RCC 7860 (cell line): ENCODE data around the gene ATPAF1.
"Not testable (repeated sequence)": the region's sequence is repeated elsewhere in the genome, so short reads cannot be mapped to it uniquely, and the experiment has no call there.

Experiments used
- DNase-seq: peaks from one replicate; pipeline ENCODE4 v3.0.0-alpha.2; 2015; ENCODE audit warnings: low spot score
- FAIRE-seq: peaks from 2 replicates; lab custom pipeline; 2012; peaks lifted over from hg19 to GRCh38; lab: Jason Lieb, UNC

Gene ATPAF1, protein sequence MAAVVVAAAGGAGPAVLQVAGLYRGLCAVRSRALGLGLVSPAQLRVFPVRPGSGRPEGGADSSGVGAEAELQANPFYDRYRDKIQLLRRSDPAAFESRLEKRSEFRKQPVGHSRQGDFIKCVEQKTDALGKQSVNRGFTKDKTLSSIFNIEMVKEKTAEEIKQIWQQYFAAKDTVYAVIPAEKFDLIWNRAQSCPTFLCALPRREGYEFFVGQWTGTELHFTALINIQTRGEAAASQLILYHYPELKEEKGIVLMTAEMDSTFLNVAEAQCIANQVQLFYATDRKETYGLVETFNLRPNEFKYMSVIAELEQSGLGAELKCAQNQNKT

DNA sequence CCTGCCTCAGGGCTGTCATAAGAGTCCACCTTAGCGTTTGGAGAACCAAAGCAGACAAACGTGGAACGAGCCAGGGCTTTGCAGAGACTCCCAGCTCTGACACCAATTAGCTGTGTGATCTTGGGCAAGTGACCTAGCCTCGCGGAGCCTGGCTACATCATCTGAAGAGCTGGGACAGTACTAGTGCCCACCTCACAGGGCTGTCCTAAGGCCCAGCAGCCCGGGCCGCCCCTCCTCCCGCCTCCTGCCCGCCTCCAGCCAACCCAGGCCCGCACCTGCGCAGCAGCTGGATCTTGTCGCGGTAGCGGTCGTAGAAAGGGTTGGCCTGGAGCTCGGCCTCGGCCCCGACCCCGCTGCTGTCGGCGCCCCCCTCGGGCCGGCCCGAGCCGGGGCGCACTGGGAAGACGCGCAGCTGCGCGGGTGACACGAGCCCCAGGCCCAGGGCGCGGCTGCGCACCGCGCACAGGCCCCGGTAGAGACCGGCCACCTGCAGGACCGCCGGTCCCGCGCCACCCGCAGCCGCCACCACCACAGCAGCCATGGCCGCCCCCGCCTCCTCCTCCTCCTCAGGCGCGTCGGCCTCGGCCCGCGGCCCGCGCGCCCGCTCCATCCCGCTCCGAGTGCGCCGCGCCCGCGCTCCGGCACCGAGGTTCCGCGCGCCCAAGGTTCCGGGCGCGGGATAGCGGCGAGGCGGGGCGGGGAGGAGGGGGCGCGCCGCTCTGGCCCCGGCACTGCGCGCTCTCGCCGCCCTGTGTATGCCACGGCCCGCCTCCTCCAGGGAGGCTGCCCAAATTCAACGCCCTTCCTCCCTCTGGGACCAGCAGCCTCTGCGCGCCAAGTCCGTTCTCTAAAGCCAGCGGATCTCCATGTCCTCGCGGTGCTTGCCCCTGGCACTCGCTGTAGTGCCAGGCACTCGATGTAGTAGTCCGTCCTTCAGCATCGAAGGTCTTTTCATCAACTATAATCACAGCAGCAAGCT lies at the start of gene ATPAF1:
TSS of gene ATPAF1 (minus strand) at position 583 of the 979 bp plus-strand sequence. CDS start at position 541, 42 bp downstream.
- no peak for FAIRE-seq

DNA sequence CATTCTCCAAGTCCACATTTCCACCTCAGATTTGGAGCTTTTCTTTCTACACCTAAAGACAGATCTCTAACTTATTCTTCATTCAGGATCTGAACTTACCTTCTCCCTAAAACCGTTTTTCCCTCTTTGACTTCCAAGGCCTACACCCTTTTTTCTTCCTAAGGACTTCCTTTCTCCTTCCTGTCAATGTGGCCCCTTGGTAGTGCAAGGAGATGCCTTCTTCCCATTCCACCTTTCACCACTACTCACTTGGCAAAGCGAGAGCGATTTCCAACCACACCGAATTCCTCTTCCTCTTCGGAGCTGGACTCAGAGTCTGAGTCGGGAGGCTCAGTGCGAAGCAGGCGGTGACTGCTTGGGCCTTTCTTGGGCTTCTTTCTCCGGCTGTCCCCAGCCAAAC lies 49.5 kb upstream of the ATPAF1 start:
- FAIRE-seq (no peak), DNase-seq (no peak)

More for the DNA sequence above, at the start of gene ATPAF1:
- DNase-seq, result peak; percentile 34

DNA sequence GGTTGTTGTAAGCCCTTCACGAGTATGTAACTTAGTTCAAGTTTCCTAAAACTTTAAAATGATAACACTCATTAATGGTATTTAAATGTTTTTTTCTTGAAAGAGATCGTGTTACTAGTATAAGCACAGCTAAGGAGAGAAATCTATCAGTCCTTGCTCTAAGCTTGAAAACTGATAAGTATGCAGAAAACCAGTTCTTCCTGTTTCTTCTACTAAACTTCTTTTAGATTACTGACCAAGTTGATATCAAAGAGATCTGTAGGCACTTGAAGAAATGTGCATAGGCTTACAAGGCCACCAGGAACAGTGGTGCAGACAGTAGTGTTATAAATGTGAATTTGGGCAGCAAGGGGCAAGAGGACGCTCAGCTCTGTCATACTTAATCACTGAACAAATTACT lies 46.8 kb upstream of the ATPAF1 start:
- no peak for DNase-seq
- FAIRE-seq, result no peak

DNA sequence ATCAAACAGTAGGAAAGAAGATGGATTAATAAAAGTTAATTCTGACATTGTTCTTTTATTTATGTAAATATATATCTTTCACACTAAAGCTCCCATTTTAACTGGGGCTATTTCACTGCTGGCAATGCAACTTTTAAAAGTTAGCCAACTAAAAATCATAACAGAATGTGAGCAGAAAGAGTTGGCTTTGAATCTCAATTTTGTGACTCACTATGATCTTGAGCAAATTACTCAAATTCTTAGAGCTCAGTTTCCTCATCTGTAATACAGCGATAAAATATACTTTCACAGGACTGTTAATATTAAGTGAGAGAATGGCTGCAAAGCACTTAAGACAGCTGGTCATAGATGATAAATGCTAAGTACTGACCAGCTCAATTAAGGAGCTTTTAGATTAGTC lies 40.0 kb upstream of the ATPAF1 start:
- no peak for FAIRE-seq
- DNase-seq, result no peak

DNA sequence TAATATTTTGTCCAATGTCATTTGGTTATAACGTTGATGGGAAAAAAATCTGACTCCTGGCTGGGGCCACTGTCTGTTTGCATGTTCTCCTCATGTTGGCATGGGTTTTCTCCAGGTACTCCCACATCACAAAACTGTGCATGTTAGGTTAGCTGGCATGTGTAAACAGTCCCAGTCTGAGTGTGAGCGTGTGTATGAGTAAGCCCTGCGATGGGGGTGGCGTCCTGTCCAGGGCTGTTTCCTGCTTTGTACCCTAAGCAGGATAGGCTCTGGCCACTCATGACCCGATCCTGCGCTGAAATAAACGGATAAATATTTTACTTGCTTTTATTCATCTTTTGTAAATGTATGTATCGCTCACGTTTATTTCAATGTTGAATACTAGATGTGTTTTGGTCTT lies 37.2 kb upstream of the ATPAF1 start:
- no peak for FAIRE-seq
- DNase-seq, result no peak

DNA sequence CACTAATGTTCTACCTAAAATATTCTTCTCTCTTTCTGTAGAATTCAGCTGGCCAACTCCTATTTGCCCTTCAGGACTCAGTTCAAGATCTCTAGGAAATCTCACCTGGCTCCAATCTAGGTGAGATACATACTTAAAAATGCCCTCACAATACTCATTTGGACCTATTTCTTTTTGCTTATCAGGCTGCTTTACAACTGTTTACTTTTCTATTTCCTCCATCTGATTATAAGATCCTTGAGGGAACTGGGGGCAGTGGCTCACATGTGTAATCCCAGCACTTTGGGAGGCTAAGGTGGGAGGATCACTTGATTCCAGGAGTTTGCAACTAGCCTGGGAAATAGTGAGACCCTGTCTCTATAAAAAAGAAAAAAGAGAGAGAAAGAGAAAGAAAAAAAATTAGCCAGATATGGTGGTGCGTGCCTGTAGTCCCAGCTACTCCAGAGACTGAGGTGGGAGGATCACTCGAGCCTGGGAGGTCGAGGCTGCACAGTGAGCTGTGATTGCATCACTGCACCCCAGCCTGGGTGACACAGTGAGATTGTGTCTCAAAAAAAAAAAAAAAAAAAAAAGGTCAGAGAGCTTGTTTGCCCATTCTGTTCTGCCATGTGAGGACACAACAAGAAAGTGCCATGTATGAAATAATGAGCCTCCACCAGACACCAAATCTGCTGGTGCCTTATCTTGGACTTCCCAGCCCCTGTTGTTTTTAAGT lies 35.9 kb upstream of the ATPAF1 start:
- DNase-seq, result no peak
- no peak for FAIRE-seq

DNA sequence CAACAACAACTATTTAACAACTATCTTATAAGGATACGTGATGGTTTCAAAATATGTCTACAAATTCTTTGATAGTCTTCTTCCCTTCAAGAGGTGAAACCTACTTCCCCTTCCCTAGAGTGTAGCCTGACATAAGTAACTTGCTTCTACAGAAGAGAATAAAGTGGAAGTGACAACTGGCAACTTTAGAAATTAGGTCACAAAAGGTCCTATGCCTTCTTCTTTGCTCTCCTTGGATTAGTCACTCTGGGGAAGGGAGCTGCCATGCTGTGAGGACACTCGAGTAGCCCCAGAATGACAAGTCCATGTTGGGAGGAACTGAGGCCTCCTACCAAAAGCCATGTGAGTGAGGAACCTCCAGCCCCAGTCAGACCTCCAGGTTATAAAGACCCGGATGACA lies 31.5 kb upstream of the ATPAF1 start:
- no peak for DNase-seq
- no peak for FAIRE-seq

DNA sequence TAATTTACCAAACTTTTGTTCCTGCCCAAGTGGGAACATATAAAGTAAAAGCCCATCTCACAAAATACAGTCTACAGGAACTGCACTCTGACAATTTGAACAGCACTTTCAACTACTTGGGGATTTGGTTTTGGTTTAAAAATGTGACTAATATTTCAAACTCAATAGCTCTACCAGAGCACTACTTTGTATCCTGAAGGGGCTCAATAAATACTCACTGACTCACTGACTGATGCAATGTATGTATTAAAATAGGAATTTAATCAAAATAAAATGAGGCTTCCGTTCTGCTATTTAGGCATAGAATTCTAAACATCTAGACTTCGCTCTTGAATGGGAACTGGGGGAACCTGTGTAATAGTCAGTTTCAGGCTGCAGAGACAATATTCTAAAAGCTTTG lies 28.9 kb upstream of the ATPAF1 start:
- DNase-seq (no peak), FAIRE-seq (no peak)

DNA sequence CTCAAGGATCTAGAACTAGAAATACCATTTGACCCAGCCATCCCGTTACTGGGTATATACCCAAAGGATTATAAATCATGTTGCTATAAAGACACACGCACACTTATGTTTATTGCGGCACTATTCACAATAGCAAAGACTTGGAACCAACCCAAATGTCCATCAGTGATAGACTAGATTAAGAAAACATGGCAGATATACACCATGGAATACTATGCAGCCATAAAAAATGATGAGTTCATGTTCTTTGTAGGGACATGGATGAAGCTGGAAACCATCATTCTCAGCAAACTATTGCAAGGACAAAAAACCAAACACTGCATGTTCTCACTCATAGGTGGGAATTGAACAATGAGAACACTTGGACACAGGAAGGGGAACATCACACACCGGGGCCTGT lies 26.5 kb upstream of the ATPAF1 start:
- DNase-seq, FAIRE-seq: not testable (repeated sequence)

DNA sequence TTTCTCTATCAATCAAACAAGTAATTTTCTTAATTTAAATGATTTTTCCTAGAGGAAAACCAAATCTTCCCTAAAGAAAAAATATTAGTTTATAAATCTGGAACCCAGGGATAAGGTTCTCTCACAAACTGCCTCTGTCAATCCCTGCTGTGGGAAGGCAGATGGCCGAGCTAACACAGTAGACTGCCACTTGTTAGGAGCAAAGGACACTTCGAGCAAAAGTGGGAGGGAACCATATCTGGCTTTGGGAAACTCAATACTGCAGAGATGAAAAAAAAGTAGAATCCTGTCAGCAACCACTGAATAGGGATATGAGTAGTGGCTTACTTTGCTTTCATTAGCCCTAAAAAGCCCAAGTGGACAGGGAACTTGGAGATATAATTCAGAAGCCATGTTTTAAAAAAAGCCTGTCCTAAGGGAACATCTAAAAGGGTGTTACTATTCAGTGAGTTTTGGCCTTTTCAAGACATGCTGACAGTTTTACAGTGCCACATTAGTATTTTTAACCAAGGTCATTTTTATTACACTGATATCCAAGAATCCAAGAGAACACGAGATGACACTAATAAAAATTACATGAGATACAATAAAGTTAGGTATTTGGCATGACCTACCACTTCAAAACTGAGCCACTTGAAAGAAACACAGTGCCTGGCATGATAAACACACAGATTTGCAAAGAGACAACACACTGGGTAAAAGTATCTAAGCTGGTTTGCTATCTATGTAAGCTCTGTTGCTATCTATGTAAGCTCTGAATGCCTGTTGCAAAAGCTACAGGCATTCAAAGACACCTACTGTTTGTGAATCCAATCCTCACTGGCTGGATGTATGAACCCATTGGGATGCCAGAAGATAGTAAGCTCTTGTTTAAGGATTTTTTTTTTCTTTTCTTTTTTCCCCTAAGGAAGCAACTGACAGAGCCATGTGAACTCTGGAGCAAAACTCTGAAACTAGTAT lies 24.9 kb upstream of the ATPAF1 start:
- no peak for DNase-seq

DNA sequence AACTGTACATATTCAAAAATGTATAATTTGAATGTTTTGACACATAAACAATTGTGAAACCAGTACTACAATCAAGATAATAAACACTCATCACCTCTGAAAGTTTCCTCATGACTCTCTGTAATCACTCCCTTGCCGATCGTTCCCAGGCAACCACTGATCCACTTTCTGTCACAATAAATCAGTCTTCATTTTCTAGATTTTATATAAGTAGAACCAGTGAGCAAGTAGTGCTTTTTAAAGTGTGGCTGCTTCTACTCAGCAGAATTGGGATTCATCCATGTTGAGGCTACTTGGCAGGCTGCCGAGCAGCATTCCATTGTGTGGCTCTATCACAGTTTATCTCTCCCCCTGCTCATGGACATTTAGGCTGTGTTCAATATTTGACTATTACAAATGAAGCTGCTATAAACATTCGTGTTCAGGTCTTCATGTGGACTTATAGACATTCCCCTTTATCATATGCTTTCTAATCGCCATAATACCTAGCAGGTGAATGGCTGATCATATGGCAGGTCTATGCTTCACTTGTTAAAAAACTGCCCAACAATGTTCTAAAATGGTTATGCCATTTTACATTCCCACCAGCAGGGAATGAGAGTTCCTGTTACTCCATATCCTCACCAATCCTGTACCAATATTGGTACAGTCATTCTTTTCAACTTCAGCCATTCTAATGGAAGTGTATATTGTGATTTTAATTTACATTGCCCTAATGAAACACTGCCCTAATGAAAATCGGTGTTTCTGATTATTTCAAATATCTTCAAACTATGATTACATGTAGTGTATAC lies 24.0 kb upstream of the ATPAF1 start:
- FAIRE-seq, result no peak
- no peak for DNase-seq

More for the DNA sequence above, 24.9 kb upstream of the ATPAF1 start:
- no peak for FAIRE-seq

DNA sequence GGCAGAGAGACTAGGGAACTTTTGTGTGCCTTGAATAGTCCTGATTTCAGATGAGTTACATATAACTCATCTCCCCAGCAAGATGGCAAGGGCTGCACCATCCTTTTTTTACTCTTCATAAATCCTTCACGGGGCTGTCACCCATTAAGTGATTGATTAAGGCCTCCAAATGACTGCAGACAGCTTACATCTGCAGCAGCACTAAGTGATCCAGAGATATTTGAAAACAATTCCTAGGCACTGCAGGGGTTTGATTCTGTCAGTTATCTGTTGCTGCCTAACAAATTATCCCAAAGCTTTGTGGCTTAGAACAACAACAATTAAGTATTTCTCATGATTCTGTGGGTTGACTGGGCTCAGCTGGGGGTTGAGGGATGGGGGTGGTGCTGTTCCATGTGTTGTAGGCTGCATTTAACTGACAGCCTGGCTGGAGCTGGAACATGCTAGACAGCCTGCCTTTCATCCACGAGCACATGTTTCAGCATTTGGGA lies 22.8 kb upstream of the ATPAF1 start:
- FAIRE-seq (no peak), DNase-seq (no peak)

DNA sequence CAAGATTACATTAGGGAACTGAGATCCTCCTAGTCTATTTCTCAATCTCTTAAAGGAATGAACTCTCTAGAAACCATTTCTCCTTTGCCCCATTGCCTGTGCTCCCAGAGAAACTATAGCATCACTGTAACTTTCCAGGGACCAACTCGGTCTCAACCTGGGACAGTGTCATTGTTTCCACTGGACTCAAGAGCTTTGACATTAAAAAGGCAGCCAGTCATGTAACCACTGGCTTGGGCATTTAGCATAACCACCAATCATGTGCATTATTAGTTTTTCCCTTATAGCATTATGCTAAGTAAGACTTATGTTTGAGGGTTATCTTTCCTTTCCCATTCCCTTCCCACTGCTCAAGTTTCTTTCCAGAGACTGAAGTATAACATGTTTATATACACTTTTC lies 21.7 kb upstream of the ATPAF1 start:
- no peak for DNase-seq
- FAIRE-seq, result no peak

DNA sequence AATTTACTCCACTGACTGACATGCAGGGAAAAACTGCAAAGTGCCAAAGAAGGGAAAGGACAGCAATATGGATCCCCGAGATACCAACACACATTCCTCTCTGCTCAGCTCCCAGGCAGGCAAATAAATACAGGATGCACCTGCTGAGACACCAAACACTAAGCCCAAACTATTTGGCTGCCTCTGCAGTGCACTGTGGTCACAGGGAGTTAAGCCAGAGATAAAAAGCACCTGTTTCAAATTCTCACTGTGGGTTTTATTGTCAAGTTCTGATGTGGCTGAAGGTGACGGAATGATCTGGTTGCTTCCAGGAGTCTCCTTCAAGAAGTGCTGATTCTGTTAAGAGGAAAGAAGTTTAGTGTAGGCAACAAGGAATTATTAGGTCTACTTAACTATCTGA lies 21.2 kb upstream of the ATPAF1 start:
- no peak for FAIRE-seq

DNA sequence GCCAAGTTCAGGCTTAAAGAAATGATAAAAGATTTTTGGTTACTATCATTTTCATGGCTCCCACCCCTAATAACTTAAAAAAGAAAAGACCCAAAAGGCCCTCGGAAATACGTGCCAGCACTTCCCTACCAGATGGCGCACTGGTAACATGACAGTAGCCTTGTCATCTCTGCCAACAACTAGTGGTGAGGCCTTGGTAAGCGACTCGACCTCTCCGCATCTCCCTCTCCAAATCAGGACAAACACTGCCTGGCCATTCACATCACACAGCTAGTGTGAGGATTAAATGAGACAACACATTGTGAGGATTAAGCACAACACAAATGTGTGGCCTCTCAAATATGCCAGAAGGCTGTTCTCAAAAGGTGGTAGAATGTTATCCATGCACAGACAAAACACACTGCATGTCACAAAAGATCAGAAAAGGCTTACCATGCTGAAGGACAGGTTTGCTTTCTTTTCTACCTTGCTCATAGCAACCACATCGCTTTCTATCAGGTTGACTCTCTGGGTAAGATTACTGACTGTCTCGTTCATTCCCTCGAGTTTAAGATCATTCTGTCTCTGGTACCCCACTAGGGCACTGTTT lies 19.9 kb upstream of the ATPAF1 start:
- FAIRE-seq, result no peak
- DNase-seq, result no peak

More for the DNA sequence above, 21.2 kb upstream of the ATPAF1 start:
- no peak for DNase-seq

DNA sequence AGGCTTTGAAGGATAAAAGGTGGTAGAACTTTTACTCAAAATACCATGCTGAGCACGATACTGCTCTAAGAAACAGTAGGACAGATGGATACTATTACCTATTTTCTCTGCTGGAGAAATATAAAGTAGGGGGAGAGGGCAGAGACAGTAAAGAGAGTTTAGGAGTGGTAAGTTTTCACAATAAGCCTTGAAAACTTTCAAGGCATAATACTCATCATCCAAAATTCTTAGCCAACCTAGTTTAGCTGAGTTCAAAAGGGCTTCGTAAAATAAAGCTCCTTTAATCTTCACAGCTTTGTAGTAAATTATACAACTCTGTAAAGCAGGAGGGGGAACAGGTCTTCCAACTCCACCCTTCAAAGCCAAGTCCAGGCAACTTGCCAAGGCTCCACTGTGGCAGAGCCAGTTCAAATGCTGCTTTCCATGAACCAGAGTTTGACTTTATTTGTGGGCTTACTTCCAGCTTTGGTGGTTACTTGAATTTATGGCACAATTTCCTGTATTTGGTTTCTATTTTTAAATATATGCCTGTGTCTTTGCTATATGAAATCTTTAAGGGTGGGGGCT lies 19.0 kb upstream of the ATPAF1 start:
- FAIRE-seq (no peak), DNase-seq (no peak)

DNA sequence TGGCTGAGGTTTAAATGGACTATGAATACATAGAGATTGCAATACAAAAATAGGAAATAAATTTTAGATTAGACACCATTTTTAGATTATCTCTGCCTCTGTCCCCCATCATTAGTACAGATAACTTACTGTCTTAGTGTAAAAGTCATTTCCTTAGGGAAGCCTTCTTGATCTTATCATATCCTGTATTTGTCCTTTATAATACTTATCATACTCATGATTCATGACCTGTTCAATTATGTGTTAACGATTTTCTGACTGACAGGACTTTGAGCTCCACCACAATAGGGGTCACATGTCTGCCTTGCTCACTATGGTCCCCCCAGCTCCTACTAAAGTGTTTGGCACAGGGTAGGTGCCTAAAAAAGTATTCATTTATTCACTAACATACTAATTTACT lies 18.1 kb upstream of the ATPAF1 start:
- DNase-seq, result no peak
- FAIRE-seq, result no peak

DNA sequence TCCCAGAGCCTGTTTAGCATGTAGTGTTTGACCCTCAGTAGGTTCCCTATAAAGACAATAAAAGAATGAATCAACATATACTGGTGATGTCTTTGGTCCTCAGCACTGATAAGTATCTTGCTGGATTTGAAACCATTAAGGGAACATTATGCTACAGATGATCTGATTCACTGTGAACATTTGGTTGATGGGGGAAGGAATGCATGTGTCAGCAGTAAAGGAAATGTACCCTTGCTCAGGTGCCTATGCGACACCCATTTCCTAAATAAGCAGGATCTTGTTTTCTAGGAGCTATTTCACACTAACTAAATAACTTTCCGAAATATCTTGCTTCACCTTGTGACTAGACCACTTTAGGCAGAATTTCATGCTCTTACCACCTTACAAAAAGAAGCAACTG lies 16.5 kb upstream of the ATPAF1 start:
- no peak for FAIRE-seq
- DNase-seq, result no peak
